HG02798 (cell line): ENCODE measurements around the gene IRF3.
"Not testable (repeated sequence)": the region's sequence is repeated elsewhere in the genome, so short reads cannot be mapped to it uniquely, and the experiment has no call there.

Experiments
- ATAC-seq: cut with Tn5 transposase; IDR thresholded peaks from one replicate; pipeline ENCODE4 v1.9.1; 2021; ENCODE audit warnings: mild to moderate bottlenecking; ENCODE audit not compliant: unreplicated experiment, poor library complexity

IRF3 gene

DNA sequence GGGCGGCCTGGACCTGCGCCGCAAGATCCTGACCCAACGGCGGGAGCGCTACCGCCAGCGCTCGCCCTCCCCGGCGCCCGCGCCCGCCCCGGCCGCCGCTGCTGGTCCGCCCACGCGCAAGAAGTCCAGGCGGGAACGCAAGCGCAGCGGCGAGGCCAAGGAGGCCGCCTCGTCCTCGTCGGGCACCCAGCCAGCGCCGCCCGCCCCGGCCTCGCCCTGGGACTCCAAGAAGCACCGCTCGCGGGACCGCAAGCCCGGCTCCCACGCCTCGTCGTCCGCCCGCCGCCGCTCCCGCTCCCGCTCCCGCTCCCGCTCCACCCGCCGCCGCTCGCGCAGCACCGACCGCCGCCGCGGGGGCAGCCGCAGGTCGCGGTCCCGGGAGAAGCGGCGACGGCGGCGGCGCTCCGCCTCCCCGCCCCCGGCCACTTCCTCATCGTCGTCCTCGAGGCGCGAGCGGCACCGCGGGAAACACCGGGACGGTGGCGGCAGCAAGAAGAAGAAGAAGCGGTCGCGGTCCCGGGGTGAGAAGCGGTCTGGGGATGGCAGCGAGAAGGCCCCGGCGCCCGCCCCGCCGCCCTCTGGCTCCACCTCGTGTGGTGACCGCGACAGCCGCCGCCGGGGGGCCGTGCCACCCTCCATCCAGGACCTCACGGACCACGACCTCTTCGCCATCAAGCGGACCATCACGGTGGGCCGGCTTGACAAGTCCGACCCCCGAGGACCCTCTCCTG, 13.7 kb downstream of the IRF3 start:
- ATAC-seq, result no peak

DNA sequence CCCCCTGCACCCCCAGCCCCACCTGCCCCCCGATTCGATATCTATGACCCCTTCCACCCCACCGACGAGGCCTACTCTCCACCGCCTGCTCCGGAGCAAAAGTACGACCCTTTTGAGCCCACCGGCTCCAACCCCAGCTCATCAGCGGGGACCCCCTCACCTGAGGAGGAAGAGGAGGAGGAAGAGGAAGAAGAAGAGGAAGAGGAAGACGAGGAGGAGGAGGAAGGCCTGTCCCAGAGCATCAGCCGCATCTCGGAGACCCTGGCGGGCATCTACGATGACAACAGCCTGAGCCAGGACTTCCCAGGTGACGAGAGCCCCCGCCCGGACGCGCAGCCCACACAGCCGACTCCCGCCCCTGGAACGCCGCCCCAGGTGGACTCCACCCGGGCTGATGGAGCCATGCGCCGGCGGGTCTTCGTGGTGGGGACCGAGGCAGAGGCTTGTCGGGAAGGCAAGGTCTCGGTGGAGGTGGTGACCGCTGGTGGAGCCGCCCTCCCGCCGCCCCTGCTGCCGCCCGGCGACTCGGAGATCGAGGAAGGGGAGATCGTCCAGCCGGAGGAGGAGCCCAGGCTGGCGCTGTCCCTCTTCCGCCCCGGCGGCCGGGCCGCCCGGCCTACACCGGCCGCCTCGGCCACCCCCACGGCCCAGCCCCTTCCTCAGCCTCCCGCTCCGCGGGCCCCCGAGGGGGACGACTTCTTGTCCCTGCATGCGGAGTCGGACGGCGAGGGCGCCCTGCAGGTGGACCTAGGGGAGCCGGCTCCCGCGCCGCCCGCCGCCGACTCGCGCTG, 14.4 kb downstream of the IRF3 start:
- no peak for ATAC-seq

DNA sequence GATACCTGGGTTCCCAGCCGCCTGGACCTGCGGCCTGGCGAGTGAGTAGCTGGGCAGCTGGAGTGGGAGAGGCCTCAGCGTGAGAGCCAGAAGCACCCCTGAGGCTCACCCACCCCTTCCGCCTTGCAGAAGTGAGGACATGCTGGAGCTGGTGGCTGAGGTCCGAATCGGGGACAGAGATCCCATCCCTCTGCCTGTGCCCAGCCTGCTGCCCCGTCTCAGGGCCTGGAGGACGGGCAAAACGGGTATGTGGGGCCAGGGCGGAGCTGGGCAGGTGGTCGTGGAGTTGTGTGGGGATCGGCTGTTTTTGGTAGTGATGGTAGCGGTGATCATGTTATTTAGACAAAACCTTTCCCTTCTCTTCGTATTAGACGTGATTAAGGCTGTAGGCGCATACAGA, 19.1 kb downstream of the IRF3 start:
- ATAC-seq, result no peak

DNA sequence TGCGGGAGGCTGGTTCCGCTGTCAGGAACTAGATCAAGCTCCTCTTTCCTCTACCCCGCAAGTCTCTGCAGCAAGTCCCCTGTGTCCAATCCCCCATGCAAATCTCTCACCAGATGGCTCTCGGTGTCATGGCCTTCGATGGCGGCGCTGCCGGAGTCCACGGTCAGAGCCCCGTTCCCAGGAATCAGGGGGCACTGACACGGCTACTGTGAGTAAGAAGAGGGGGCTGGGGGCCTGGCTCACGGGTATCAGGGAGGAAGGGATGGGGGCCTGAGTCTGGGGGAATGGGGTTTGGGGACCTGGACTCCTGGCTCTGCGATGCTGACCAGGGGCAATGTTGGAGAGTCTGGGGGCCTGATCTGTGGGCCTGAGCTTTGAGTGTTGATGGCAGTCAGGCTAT, 19.7 kb downstream of the IRF3 start:
- no peak for ATAC-seq

DNA sequence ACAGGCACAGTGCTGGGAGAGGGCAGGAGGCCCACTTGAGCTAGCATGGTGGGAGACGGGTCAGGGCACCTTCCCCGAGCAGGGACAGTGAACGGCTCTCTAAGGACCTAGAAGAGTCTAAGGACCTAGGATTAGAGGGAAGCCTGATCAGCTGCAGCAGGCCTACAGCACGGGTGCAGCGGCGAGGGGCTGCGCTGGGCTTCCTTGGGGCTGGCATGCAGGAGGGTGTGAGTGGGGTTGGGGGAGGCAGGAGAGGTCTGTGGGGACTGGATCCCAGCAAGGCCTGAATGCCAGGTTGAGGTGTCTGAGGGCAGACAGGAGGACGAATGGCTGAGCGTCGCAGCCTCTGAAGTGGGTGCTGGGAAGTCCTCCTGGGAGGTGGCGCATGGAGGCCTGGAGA, 20.1 kb downstream of the IRF3 start:
- no peak for ATAC-seq

DNA sequence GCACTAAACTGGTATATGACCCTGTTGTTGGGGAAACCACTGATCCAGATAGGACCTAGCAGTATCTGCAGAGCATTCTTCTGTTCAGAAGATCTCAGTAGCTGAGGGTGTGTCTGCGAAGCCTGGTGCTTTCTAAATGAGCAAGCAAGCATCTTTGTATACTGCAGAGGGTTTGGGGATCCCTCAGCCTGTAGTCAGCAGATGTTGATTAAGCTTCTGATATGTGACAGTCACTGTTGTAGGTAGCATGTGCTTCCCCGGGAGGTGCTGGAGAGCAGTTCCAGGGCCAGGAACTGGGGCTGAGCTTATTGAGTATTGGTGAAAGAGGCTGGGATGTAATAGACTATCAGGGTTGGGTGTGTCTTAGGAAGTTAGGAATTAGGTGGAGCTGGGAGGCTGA, 22.2 kb downstream of the IRF3 start:
- no peak for ATAC-seq

DNA sequence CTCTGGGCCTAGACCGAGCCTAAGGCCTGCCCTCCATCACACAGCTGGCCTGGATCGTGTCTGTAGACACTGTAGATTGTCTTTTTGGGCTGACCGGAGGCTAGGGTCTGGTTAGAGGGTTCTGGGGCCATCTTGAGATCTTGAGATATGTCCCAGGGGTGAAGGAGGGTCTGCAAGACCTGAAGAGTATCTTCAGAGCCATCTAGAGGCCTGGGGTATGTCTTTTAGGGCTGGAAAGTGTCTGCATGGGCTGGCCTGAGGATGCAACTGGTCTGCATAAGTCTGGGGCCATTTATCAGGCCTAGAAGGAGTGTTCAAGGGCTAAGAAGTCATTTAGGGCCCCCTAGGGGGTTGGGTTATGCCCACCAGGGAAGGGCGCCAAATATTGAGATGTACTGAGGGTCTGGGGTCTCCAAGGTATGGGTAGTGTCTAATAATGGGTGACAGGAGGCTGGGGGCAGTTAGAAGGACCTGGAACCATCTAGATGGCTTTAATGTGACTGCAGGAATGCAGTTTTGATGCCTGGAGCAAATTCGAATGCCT, 23.1 kb downstream of the IRF3 start:
- ATAC-seq, result no peak

DNA sequence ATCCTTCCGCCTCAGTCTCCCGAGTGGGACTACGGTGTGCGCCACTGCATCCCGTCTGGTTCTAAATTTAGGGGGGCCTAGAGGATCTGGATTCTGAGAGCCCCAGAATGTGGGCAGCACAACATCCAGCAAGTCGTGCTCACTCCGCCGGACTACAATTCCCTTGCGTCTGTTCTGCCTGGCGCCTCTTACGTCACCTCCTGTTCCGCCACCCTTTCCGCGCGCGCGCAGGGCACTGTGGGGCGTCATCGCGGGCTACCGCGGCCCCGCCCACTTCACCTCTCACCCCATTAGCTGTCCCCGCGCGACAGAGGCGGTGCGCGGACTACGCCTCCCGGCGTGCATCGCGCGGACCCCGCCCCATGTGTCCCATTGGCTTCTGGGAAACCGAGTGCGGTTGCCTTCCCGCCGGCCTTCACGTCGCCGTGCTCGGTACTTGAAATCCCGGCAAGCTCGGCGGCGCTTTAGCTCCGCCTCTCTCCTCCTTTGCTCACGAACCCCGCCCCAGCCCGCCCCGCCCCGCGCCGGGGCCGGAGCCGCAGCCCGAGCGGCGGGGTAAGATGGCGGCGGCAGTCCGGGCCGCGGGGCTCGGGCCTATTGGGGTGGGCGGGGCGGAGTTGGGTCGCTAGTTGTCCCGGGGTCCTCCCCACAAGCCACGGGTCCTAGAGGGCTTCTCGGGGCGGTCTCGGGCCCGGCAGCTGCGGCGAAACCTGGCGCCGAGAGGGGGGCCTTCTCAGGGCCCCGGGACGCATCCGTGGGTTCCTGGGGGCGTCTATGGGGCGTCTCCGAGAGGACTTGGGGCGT, 23.8 kb downstream of the IRF3 start, which contains the start of gene SCAF1:
SCAF1 (plus strand) TSS at position 522 of the 804 bp plus-strand sequence. CDS start 2,818 bp downstream, outside the sequence.
- ATAC-seq, result peak; percentile 72

DNA sequence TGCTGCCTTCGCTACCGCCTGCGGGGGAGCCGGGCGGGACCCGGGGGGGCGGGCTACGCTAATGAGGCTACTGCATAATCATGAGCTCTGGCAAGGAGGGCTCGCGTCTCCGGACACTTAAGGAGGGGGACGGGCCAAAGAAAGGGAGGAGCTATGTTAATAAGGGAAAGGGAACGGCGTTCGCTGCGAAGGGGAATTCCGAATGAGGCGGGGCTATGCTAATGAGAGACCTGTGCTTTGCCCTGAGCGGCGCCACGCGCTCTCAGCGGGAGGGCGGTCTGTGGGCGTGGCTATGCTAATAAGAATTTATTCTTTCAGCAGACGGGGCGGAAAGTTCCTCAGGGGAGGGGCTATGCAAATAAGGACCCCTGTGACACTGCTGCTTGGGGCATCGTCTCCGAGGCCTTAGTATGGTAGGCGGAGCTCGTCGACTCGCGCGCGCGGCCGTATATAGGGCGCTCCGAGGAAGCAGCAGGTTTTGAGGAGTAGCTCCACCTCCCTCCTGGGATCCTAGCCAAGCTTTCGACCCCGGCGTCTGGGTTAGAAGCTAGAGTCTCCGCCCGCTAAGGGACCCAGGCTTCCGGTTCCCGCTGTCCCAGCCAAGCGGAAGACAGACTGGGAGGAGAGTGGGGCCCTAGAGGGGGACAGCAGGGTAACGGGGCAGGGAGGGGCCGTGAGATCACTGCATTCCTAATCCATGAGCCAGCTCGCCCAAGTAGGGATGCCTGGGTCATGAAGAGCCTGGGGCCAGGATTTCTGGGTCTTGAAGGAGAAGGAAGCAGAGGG, 25.4 kb downstream of the IRF3 start, which contains the start of gene RRAS:
RRAS (minus strand) TSS at position 31 of the 786 bp plus-strand sequence. CDS start 45 bp downstream, outside the sequence.
- ATAC-seq, result peak; percentile 68

DNA sequence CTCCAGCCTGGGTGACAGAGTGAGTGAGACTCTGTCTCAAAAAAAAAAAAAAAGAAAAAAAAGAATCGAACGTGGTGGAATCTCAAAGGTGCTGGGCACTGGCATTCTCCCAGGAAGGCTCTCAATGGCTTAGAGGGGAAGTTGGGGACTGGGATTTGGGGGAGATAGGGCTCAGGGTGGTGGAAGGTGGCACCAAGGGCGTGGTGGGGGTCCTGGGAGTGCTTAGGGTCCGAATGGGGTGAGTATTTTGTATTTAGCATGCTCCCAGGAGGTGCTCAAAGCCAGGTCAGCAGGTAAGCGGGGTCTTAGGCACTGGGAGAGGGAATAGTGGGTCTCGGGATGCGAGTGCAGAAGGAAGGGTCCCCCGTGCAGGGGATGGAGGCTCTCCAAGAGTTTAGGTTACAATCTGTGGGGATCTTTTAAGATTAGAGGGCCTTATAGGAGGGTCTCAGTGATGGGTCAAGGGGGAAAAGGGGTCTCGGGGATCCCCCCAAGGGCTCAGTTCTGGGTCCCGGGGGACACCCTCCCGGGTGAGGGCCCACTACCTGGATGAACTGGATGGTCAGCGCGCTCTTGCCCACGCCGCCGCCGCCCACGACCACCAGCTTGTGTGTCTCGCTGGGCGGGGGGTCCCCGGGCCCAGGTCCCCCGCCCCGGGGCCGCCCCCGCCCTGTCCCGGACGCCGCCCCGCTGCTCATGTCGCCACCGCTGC, 26.1 kb downstream of the IRF3 start:
- ATAC-seq, result no peak

DNA sequence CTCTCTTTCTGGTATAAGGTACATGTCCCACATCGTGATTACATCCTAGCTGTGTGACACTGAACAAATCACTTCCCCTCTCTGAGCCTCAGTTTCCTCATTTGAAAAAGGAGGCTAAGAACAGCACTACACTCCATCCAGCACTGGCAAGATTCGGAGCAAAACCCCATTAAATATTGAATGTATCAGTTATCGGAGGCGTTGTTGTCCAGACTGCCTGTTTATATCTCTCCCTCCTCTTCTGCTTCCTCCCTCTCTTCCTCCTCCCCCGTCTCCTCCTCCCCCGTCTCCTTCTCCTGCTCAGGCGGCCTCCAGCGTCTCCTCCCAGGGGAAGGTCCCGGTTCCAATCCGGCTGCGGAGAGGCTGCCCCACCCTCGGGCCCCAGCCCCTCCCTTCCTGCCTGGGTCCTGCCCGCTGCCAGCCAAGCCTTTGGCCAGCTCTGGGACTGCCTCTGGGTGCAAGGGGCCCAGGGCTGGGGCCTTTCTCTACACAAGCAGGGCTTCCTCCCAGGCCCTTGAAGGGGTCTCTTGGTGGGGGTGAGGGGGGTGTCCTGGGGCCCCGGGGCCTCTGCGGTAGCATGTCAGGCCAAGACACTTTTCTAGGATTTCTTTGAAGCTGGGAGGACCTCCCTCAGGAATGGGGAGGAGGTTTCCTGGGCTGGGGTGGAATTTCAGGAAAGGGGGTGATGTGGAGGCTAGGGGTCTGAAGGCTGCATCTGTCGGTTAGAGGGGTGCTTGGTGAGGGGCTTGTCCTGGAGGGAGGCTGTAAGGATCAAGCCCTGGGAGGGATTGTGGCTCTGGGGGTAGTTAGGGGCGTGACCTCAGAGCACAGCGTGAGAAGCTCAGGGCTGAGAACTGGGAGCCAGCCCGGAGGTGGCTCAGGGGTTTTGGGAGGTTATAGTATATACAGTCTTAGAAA, 27.6 kb downstream of the IRF3 start:
- no peak for ATAC-seq

DNA sequence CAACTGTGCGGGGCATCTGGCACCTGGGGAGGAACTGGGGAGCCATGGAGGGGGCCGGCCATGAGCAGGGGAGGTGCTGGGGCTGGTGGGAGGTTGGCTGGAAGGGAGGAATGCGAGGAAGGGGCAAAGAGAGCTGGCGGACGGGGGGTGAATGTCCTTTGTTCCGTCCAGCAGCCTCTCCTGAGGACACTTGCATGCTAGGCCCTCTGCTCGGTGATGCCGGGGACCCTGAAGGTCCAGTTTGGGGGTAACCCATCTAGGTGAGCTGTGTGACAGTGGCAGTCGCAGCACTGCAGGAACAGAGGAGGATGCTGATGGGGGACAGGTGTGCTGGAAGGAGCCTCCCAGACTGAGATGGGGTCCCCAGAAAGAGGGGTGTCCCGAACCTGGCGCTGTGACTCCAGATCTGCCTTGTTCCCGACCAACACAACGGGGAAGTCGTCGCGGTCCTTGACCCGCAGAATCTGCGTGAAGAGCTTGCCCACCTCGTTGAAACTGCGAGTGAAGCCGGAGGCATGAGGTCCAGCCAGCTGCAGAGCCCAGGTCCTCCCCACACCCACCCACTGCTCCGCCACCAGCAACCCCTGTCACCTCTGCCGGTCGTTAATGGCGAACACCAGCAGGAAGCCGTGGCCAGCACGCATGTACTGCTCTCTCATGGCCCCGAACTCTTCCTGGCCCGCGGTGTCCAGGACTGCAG, 29.3 kb downstream of the IRF3 start:
- no peak for ATAC-seq

DNA sequence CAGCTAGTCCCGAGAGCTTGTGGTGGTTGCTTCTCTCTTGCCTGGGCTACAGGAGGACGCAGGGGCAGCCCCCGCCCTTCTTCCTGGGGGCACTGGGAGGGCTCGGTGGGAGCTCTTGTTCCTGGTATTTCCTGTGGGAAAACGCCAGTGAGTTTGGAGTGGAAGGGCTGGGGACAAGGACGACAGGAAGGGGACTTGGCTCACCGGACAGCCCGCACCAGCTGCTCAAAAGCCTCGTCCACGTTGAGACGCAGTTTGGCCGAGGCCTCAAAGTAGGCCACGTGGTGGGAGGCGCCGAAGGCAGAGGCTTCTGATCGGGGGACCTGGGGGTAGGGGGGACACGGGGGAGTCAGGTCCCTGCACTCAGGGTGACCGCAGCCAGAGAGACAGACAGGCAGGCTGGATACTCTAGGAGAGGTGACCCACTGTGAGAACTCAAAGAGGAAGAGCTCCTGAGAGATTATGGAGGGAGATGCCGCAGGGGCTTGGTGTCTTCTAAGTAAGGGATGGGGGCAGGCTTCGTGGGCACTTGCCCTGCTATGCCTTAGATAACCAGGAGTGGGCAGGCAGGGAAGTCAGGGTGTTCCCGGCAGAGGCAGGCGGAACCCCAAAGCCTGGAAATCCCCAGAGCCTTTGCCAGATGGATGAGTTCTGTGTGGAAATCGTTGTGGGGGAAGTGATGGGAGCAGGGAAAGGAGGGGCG, 30.0 kb downstream of the IRF3 start:
- no peak for ATAC-seq

DNA sequence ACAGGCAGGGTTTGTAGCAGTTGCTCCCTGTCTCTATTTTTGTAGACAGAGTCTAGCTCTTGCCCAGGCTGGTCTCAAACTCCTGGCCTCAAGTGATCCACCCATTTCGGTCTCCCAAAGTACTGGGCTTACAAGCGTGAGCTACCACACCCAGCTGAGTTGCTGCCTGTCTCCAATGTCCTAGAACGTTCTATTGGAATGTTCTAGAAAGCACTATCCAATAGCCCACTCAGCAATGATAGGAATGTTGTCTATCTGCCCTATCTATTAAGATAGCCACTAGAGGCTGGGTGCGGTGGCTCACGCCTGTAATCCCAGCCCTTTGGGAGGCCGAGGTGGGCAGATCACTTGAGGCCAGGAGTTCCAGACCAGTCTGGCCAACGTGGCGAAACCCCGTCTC, 32.4 kb downstream of the IRF3 start:
- not testable (repeated sequence) for ATAC-seq

DNA sequence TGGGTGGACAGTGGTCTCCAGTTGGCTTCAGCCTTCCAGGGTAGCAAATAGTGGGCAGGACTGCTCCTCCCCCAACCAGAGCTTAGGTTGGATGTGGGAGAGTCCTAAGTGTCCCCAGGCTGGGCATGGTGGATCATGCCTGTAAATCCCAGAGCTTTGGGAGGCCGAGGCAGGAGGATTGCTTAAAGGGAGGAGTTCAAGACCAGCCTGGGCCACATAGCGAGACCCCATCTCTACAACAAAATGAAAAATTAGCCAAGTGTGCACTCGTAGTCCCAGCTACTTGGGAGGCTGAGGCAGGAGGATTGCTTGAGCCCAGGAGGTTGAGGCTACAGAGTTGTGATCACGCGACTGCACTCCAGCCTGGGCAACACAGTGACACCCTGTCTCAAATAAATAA, 33.1 kb downstream of the IRF3 start:
- ATAC-seq, result no peak

DNA sequence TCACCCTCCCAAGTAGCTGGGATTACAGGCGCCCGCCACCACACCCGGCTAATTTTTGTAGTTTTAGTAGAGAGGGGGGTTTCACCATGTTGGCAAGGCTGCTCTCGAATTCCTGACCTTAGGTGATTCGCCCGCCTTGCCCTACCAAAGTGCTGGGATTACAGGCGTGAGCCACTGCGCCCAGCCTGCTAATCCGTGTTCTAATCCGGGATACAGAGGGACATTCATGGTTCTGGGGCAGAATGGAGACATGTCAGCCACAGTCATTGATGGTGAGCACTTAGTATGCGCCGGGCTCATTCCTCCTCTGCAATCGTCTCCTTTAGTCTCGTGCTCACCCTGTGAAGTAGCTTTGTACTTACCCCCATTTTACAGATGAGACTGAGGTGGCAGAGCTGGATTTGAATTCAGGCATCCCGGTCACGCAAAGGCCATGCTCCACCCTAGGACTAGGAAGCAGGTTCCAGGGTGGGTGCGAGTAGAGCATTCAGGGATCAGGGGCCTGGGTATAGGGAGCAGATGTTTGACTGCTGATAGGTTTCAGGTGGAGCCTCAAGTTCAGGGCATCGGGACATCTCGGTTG, 34.0 kb downstream of the IRF3 start:
- ATAC-seq, result no peak
